CD4-positive, alpha-beta memory T cell (primary cell): Measurements from ENCODE around the gene DOP1B. TPM values are rescaled to one million over a fixed set of nuclear protein-coding genes. Genes with fewer than 3 reads are reported as not detected.
"Not testable (repeated sequence)": the region's sequence is repeated elsewhere in the genome, so short reads cannot be mapped to it uniquely, and the experiment has no call there.

Experiments used
- CTCF ChIA-PET: fragments of 350-600 bp; sonication (Branson Sonifier 250); formaldehyde crosslinking; loops from one replicate; lab custom pipeline; 2021; ENCODE audit warnings: inconsistent platforms; ENCODE audit not compliant: partially characterized antibody; lab: Charles Lee
- POLR2A ChIA-PET: fragments of 350-600 bp; sonication (Branson Sonifier 250); formaldehyde crosslinking; loops from one replicate; lab custom pipeline; 2021; ENCODE audit not compliant: partially characterized antibody; lab: Charles Lee
- DNase-seq, 5 donors: peaks; one replicate each; pipeline versions ENCODE4 v3.0.0 to v3.0.0-alpha.2; 2020 to 2022; ENCODE audit warnings: mixed read lengths in 1 of 5
- H3K27ac ChIP-seq: one replicate; pipeline ENCODE4 v1.7.0; 2013; ENCODE audit warnings: low read depth, low read length
- H3K27me3 ChIP-seq: 2 replicates; pipeline ENCODE4 v1.7.0; 2013; ENCODE audit warnings: mild to moderate bottlenecking, low read length, moderate library complexity; ENCODE audit not compliant: insufficient read depth
- H3K36me3 ChIP-seq: 2 replicates; pipeline ENCODE4 v1.7.0; 2013; ENCODE audit warnings: mild to moderate bottlenecking, low read length, moderate library complexity; ENCODE audit not compliant: insufficient read depth
- H3K4me1 ChIP-seq: 2 replicates; pipeline ENCODE4 v1.7.0; 2013; ENCODE audit warnings: mild to moderate bottlenecking, low read length, moderate library complexity; ENCODE audit not compliant: insufficient read depth
- H3K4me3 ChIP-seq, 2 donors: one replicate each; pipeline ENCODE4 v1.7.0; 2013; ENCODE audit warnings: low read length in 2 of 2, mild to moderate bottlenecking in 1 of 2
- H3K9me3 ChIP-seq, 2 donors: one replicate each; pipeline ENCODE4 v1.7.0; 2013; ENCODE audit warnings: low read length in 2 of 2, control low read depth in 1 of 2; ENCODE audit not compliant: control insufficient read depth in 1 of 2
- H3K27ac Mint-ChIP-seq, 7 donors: one replicate each; pipeline ENCODE4 v1.8.0; 2020 to 2021; ENCODE audit warnings: mixed read lengths in 7 of 7, mild to moderate bottlenecking in 6 of 7, inconsistent platforms in 3 of 7, moderate library complexity in 3 of 7
- H3K27me3 Mint-ChIP-seq, 2 donors: one replicate each; pipeline ENCODE4 v1.8.0; 2020 to 2021; ENCODE audit warnings: mixed read lengths in 2 of 2
- H3K36me3 Mint-ChIP-seq, 2 donors: one replicate each; pipeline ENCODE4 v1.8.0; 2020 to 2021; ENCODE audit warnings: mixed read lengths in 2 of 2, inconsistent platforms in 1 of 2, mild to moderate bottlenecking in 1 of 2
- H3K4me1 Mint-ChIP-seq, 4 donors: one replicate each; pipeline ENCODE4 v1.8.0; 2020 to 2021; ENCODE audit warnings: mixed read lengths in 4 of 4, mild to moderate bottlenecking in 1 of 4
- H3K4me3 Mint-ChIP-seq, 8 donors: one replicate each; pipeline ENCODE4 v1.8.0; 2020 to 2021; ENCODE audit warnings: mixed read lengths in 8 of 8, mild to moderate bottlenecking in 7 of 8, moderate library complexity in 6 of 8, inconsistent platforms in 3 of 8
- H3K9me3 Mint-ChIP-seq, 8 donors: one replicate each; pipeline ENCODE4 v1.8.0; 2020 to 2021; ENCODE audit warnings: mixed read lengths in 8 of 8, mild to moderate bottlenecking in 5 of 8, inconsistent platforms in 3 of 8, moderate library complexity in 1 of 8
- intact Hi-C: fragments of 100-400 bp; cut with micrococcal nuclease; formaldehyde crosslinking; loops from one replicate; pipeline ENCODE4 v1.15.1; 2023
- polyA plus RNA-seq, 2 donors: library from polyadenylated mRNA; unstranded; fragments of 300-500 nt; fragmentation: Illumina TruSeq; gene quantifications; one replicate each; pipeline ENCODE4 v1.2.3, GENCODE V29; 2021
- total RNA-seq, 2 experiments: library from RNA; stranded (reverse); gene quantifications; one replicate each; pipeline ENCODE4 v1.2.3, GENCODE V29; 2021

Gene DOP1B
- total and polyA plus RNA-seq, 4 experiments from 2014 or later: 3.2 to 27.3 (median 18.9) TPM

- H3K36me3 Mint-ChIP-seq: no peaks in the 10 kb centered on the region
- H3K4me3 ChIP-seq: no peak overlapping the region
- H3K27ac ChIP-seq: no peak overlapping the region
- intact Hi-C loops: no loop called here
- peak overlapping the region in 3 of 7 donors; percentile 46 to 69 (median 54) for H3K27ac Mint-ChIP-seq
- ChIA-PET CTCF (interaction anchor here (0.8 to 3.2 kb wide), 10 partner anchors 9 to 47 kb away, joined by 3 to 27 read pairs (median 4); no protein-coding TSS in a partner anchor), POLR2A (interaction anchor here (1.0 to 2.5 kb wide), 4 partner anchors 9 to 57 kb away, joined by 3 to 11 read pairs (median 4); partner anchors contain the start of genes CBR1 and CBR3)
- H3K9me3 Mint-ChIP-seq: no peaks in the 10 kb centered on the region
- DNase-seq: no peak
- H3K4me3 Mint-ChIP-seq: peak overlapping the region in 1 of 8 donors; percentile 17
- H3K36me3 ChIP-seq: no peaks in the 10 kb centered on the region
- H3K4me1 ChIP-seq: peaks cover 6% of the 10 kb centered on the region
- H3K9me3 ChIP-seq: no peaks in the 10 kb centered on the region
- peaks cover 16 to 28% (median 22%) of the 10 kb centered on the region in 4 donors for H3K4me1 Mint-ChIP-seq
- H3K27me3 Mint-ChIP-seq: no peaks in the 10 kb centered on the region
- H3K27me3 ChIP-seq: no peaks in the 10 kb centered on the region
These were observed 30.0 kb upstream of the DOP1B start for GRCh38 chr21:36126621-36127110.

GRCh38 chr21:36127250-36127904, 29.2 kb upstream of the DOP1B start:
- Histone ChIP-seq H3K9me3 (no peaks in the 10 kb centered on the region), H3K36me3 (no peaks in the 10 kb centered on the region), H3K27ac (no peak overlapping the region), H3K4me1 (peaks cover 6% of the 10 kb centered on the region), H3K27me3 (no peaks in the 10 kb centered on the region), H3K4me3 (no peak overlapping the region)
- no peak for DNase-seq
- ChIA-PET POLR2A (interaction anchor here (1.2 to 2.5 kb wide), 3 partner anchors 8 to 58 kb away, joined by 3 to 11 read pairs (median 5); partner anchors contain the start of genes CBR1 and CBR3), CTCF (interaction anchor here (0.6 to 3.2 kb wide), 9 partner anchors 11 to 217 kb away, joined by 3 to 27 read pairs (median 5); no protein-coding TSS in a partner anchor)
- H3K4me3 Mint-ChIP-seq: peak overlapping the region in 1 of 8 donors; percentile 17
- no peaks in the 10 kb centered on the region for H3K9me3 Mint-ChIP-seq
- H3K4me1 Mint-ChIP-seq: peaks cover 16 to 28% (median 24%) of the 10 kb centered on the region in 4 donors
- H3K36me3 Mint-ChIP-seq: no peaks in the 10 kb centered on the region
- intact Hi-C loops: no loop called here
- peak overlapping the region in 5 of 7 donors; percentile 17 to 79 (median 46) for H3K27ac Mint-ChIP-seq
- H3K27me3 Mint-ChIP-seq: no peaks in the 10 kb centered on the region

GRCh38 chr21:36127977-36128376, 28.6 kb upstream of the DOP1B start:
- Histone ChIP-seq H3K4me3 (no peak overlapping the region), H3K27me3 (no peaks in the 10 kb centered on the region), H3K9me3 (no peaks in the 10 kb centered on the region), H3K27ac (no peak overlapping the region), H3K4me1 (peaks cover 6% of the 10 kb centered on the region), H3K36me3 (no peaks in the 10 kb centered on the region)
- intact Hi-C loops: no loop called here
- DNase-seq: no peak
- H3K4me3 Mint-ChIP-seq: peak overlapping the region in 2 of 8 donors; percentile 2 to 17
- POLR2A ChIA-PET: interaction anchor here (1.7 kb wide), 1 partner anchor 15 kb away, joined by 5 read pairs; no protein-coding TSS in a partner anchor
- no peaks in the 10 kb centered on the region for H3K36me3 Mint-ChIP-seq
- CTCF ChIA-PET: interaction anchor here (0.6 to 3.2 kb wide), 5 partner anchors 10 to 216 kb away, joined by 3 to 27 read pairs (median 8); no protein-coding TSS in a partner anchor
- peak overlapping the region in 6 of 7 donors; percentile 31 to 79 (median 50) for H3K27ac Mint-ChIP-seq
- H3K27me3 Mint-ChIP-seq: no peaks in the 10 kb centered on the region
- H3K9me3 Mint-ChIP-seq: no peaks in the 10 kb centered on the region
- H3K4me1 Mint-ChIP-seq: peaks cover 16 to 28% (median 24%) of the 10 kb centered on the region in 4 donors

GRCh38 chr21:36129219-36129618, 27.4 kb upstream of the DOP1B start:
- ChIA-PET POLR2A (no interaction called here), CTCF (no interaction called here)
- Histone ChIP-seq H3K4me3 (no peak overlapping the region), H3K36me3 (no peaks in the 10 kb centered on the region), H3K27ac (no peak overlapping the region), H3K27me3 (no peaks in the 10 kb centered on the region), H3K4me1 (peaks cover 10% of the 10 kb centered on the region), H3K9me3 (no peaks in the 10 kb centered on the region)
- H3K27me3 Mint-ChIP-seq: no peaks in the 10 kb centered on the region
- peak overlapping the region; percentile 40 to 82 (median 72) for H3K4me3 Mint-ChIP-seq
- DNase-seq: no peak
- peak overlapping the region in 6 of 7 donors; percentile 12 to 90 (median 55) for H3K27ac Mint-ChIP-seq
- intact Hi-C loops: no loop called here
- H3K4me1 Mint-ChIP-seq: peaks cover 18 to 32% (median 27%) of the 10 kb centered on the region in 4 donors
- no peaks in the 10 kb centered on the region for H3K9me3 Mint-ChIP-seq
- H3K36me3 Mint-ChIP-seq: no peaks in the 10 kb centered on the region

DNA sequence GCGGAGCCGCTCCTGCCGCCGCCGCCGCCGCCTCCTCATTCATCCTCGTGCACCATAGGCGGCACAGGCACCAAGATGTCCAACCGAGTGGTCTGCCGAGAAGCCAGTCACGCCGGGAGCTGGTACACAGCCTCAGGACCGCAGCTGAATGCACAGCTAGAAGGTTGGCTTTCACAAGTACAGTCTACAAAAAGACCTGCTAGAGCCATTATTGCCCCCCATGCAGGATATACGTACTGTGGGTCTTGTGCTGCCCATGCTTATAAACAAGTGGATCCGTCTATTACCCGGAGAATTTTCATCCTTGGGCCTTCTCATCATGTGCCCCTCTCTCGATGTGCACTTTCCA, 26.2 kb upstream of the DOP1B start:
- peaks cover 19 to 37% (median 28%) of the 10 kb centered on the region in 4 donors for H3K4me1 Mint-ChIP-seq
- H3K4me1 ChIP-seq: peaks cover 16% of the 10 kb centered on the region
- H3K9me3 Mint-ChIP-seq, H3K27me3 Mint-ChIP-seq, H3K36me3 Mint-ChIP-seq, H3K36me3 ChIP-seq, POLR2A ChIA-PET, H3K27ac ChIP-seq, CTCF ChIA-PET, intact Hi-C loops, H3K27me3 ChIP-seq, H3K4me3 ChIP-seq, H3K9me3 ChIP-seq, DNase-seq: not testable (repeated sequence)
- H3K4me3 Mint-ChIP-seq: peak overlapping the region; percentile 82 to 96 (median 88)
- peak overlapping the region; percentile 81 to 95 (median 85) for H3K27ac Mint-ChIP-seq

DNA sequence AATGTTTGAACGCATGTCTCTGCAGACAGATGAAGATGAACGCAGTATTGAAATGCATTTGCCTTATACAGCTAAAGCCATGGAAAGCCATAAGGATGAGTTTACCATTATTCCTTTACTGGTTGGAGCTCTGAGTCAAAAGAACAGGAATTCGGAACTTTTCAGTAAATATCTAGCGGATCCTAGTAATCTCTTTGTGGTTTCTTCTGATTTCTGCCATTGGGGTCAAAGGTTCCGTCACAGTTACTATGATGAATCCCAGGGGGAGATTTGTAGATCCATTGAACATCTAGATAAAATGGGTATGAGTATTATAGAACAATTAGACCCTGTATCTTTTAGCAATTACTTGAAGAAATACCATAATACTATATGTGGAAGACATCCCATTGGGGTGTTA, 25.8 kb upstream of the DOP1B start:
- H3K36me3 ChIP-seq, DNase-seq, H3K9me3 ChIP-seq, H3K9me3 Mint-ChIP-seq, intact Hi-C loops, H3K27ac ChIP-seq, H3K36me3 Mint-ChIP-seq, CTCF ChIA-PET, H3K27me3 Mint-ChIP-seq, H3K4me3 ChIP-seq, H3K27me3 ChIP-seq: not testable (repeated sequence)
- Mint-ChIP-seq H3K27ac (peak overlapping the region in 4 of 7 donors; percentile 81 to 95 (median 87)), H3K4me1 (peaks cover 14 to 34% (median 25%) of the 10 kb centered on the region in 4 donors), H3K4me3 (peak overlapping the region; percentile 82 to 96 (median 88))
- POLR2A ChIA-PET: interaction anchor here (0.6 kb wide), 1 partner anchor 73 kb away, joined by 3 read pairs; no protein-coding TSS in a partner anchor
- peaks cover 16% of the 10 kb centered on the region for H3K4me1 ChIP-seq

- ChIA-PET CTCF (interaction anchor here (1.1 to 1.8 kb wide), 4 partner anchors 10 to 77 kb away, joined by 3 to 7 read pairs (median 5); no protein-coding TSS in a partner anchor), POLR2A (interaction anchor here (0.6 kb wide), 1 partner anchor 8 kb away, joined by 3 read pairs; no protein-coding TSS in a partner anchor)
- Mint-ChIP-seq H3K4me3 (peak overlapping the region in 1 of 8 donors; percentile 69), H3K4me1 (peaks cover 19 to 42% (median 32%) of the 10 kb centered on the region in 4 donors), H3K27me3 (no peaks in the 10 kb centered on the region), H3K27ac (no peak overlapping the region), H3K36me3 (peaks cover 0 to 10% of the 10 kb centered on the region in 2 donors), H3K9me3 (no peaks in the 10 kb centered on the region)
- intact Hi-C loops: no loop called here
- Histone ChIP-seq H3K27ac (no peak overlapping the region), H3K9me3 (no peaks in the 10 kb centered on the region), H3K36me3 (no peaks in the 10 kb centered on the region), H3K27me3 (no peaks in the 10 kb centered on the region), H3K4me1 (peaks cover 27% of the 10 kb centered on the region), H3K4me3 (no peak overlapping the region)
- DNase-seq: no peak
These were observed 23.9 kb upstream of the DOP1B start for GRCh38 chr21:36132696-36133095.
